Stimulated activated CD8-positive, alpha-beta memory T cell treated with anti-CD3 and anti-CD28 coated beads, Interleukin-2, amount 100 ng/mL, for 1 hour (primary cell): ENCODE measurements around the gene RCCD1.
"Not testable (repeated sequence)": the region's sequence is repeated elsewhere in the genome, so short reads cannot be mapped to it uniquely, and the experiment has no call there.

Source experiments
- DNase-seq, 2 donors: peaks; one replicate each; pipeline ENCODE4 v3.0.0-alpha.2; 2020; ENCODE audit warnings: low read depth in 2 of 2

RCCD1 gene

DNA sequence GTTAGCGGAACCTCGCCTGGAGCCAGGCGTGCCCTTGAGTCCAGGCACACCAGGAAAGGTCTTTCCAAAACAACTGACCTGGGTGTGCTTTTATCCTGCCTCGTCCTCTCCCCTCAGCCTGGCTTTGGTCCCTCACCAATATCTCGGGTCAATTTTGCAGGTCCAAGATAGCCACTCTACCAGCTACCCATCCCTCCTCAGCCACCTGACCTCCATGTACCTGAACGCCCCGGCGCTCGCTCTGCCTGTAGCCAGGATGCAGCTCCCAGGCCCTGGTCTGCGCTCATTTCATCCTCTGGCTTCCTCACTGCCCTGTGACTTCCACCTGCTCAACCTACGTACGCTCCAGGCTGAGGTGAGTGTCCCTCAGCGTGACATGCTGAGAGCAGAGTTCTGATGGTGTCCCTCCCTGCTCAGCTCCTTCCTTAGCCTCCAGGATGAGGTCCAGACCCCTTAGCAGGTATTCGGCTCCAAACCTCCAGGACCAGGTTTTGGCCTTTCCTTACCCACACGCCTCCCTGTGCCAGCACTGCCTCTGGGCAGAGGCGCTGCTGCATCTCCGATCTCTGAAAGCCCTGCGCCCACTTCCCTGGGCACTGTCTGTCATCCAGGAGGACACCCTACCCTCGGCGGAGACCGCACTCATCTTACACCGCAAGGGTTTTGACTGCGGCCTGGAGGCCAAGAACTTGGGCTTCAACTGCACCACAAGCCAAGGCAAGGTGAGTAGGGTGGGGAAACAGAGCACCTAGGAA, 36.5 kb upstream of the RCCD1 start:
- DNase-seq: no peak

DNA sequence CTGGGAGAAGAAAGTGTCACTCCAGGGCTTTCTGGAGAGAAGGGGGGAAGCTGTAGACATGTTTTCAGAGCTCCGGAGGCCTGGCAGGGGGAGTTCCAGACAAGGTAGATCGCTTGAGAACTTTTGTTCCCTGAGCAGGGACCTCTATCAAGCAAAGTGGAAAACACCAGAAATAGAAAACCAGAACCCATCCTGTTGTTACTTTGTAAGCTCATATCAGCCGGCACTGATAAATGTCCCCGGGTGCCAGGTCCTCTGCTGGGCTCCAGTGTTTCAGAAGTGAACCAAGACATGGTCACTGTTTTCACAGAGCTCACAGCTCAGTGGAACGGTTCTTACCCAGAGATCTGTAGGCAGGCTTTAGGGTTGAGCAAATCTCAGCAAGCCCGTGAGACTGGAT, 35.8 kb upstream of the RCCD1 start:
- no peak for DNase-seq

DNA sequence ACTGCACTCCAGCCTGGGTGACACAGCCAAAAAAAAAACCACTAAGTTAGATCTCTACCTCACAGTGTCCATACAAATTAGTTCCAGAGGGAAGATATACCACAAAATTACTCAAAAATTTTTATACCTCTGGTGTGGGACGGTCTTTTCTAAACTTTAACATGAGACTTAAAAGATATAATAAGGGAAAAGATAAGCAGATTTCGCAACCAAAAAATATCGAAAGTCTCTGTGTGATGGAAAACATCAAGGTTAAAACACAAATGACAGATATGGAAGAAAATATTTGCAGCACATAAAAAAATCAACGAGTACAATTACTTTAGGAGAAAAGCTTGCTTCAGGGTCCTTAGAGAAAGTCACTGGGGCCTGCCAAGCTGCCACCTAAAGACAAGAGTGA, 32.8 kb upstream of the RCCD1 start:
- DNase-seq: no peak

DNA sequence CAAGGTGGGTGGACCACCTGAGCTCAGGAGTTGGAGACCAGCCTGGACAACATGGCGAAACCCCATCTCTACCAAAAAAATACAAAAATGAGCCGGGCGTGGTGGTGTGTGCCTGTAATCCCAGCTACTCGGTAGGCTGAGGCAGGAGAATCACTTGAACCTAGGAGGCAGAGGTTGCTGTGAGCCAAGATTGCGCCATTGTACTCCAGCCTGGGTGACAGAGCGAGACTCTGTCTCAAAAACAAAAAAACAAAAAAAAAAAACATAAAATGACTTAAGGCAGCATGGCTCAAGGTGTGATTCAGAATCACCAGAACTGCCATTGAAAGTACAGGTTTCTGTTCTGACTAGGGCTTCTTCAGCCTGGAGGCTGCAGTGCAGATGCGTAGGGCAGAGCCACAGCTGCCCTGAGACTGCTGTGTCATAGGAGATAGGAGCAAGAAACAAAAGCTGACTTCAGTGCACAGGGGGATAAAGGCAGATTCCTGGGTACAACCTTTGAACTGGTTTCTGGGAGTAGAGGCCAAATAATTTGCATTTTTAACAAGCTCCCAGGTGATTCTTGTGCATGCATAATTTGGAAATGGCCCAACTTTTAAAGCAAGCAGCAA, 31.9 kb upstream of the RCCD1 start:
- DNase-seq: not testable (repeated sequence)

DNA sequence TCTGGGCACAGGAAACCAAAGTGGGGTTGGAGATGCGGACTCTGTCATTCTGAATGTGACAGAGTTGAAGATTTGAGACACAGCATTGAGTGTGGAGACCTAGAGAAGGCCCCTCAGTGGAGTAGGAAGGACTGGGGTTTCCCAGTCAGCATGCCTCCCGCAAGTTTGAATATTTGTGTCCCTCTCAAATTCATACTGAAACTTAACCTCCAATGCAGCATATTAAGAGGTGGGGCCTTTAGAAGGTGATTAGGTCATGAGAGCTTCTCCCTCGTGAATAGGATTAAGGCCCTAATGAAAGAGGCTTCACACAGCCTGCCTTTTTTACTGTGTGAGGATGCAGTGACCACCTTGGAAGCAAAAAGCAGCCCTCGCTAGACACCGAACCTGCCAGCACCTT, 30.3 kb upstream of the RCCD1 start:
- no peak for DNase-seq

DNA sequence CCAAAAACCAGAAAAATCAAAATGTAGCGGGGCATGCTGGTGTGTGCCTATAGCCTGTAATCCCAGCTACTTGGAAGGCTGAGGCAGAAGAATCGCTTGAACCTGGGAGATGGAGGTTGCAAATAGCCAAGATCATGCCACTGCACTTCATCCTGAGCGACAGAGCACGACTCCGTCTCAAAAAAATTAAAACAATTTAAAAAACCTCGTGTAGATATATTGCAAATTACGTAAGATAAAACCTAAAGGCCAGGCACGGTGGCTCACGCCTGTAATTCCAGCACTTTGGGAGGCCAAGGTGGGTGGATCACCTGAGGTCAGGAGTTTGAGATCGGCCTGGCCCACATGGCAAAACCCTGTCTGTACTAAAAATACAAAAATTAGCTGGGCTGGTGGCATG, 27.9 kb upstream of the RCCD1 start:
- DNase-seq: not testable (repeated sequence)

DNA sequence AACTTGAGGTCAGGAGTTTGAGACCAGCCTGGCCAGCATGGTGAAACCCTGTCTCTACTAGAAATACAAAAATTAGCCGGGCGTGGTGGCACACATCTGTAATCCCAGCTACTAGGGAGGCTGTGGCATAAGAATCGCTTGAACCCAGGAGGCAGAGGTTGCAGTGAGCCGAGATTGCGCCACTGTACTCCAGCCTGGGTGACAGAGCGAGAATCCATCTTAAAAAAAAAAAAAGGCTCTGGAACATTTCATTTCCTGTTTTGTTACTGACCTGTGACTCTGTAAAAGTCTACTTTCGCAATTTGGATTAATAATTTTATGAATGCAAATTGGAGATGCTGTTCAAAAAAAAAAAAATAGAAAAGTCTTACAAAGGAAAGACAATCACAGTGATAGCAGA, 26.6 kb upstream of the RCCD1 start:
- DNase-seq: not testable (repeated sequence)

DNA sequence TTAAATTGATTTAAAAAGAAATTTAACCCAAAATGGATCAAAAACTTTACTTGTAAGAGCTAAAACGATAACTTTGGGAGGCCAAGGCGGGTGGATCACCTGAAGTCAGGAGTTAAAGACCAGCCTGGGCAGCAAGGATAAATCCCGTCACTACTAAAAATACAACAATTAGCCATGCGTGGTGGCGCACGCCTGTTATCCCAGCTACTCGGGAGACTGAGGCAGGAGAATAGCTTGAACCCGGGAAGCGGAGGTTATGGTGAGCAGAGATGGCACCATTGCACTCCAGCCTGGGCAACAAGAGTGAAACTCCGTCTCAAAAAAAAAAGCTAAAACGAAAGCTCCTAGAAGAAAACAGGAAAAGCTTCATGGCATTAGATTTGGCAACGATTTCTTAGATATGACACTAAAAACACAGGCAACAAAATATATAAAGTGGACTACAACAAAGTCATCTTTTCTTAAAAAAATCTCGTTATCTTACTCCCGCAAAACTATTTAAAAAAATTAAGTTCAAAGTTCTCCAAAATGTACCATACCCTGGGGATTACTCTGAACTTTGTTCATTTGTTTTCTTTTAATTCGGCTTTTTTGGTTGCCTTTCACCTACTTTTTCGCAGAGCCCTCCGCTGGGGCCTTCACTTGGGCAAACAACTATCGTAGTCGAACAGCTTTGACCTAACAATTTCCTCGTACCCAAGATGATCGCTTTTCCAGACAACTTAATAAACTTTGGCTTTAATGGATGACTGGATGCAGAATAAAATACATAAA, 25.3 kb upstream of the RCCD1 start:
- DNase-seq: no peak

DNA sequence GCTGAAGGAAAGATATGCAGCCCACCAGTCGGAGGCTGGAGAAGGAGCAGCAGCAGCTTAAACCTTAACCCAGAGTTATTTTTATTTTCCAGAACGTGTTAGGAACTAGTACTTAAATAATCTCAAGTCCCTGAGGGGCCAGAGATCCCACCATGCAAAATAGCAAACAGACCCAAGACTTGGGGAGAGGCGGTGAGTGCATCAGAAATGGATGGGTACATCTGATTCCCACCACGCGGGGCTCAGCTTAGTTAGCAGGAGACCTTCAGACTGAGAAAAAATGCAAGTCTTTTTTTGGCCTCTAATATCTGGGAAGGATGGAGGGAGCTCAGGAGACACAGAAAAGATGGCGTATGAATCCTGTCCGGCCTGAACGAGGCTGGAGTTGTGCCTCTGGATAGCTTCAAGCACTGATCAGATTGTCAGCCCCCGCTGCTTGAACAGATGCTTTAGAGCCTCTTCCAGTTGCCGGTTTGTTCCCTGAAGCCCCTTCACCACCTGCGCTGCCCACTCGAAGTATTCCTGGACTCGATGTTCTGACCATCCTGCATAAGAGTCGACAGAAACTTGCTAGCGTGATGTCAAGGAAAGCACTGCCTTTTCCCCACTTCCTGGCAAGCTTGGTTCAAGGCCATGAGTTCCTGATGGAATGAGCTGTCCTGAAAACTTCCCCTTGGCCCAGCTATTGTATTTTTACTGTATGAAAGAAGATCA, 23.7 kb upstream of the RCCD1 start:
- DNase-seq: no peak

DNA sequence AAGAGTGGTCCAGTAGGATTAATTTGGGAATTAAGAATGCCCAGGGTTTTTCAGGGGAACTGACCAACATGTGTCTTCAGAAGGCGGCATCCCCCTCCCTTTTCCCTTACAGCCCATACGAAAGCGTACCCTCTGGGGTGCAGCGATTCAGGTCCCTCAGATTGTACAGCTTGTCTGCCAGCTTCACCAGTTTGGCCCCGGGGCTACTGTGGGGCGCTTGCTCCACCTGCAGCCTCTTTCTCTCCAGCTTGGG, 23.2 kb upstream of the RCCD1 start:
- no peak for DNase-seq

DNA sequence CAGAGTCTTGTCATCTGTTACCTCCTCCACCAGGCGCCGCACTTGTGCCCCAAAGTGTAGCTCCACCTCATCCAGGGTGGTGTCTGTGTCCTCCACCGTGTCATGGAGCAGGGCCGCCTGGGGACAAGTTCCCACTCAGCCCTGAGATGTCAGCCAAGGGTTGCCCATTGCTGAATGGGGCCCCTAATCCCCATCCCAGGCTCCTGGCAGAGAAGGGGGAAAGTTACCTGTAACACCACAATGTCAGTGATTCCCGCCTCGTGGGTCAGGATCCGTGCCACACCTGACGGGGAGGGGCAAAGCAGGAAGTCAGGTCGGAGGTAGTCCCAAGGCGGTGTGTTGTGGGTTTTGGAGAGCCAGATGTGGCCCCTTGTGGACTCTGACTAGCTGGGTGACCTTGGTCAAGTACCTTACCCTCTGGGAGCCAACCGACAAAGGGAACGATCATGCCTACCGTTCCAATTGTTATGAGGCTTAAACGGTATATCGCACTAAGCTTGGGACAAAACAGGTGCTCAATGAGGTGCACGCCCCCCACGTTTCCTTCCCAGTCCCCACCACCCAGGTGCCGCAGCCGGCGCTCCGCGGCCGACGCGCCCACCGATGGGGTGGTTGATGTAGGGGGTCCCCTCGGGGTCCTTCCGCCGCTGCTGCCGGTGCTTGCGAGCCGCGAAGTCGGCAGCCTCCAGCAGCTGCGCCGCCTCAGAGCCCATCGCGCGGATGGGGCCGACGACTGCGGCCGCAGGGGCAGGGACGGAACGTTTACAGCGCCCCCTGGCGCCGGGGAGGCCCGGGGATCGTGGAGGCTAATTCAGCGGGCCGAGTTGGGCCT, 22.6 kb upstream of the RCCD1 start, which contains the start of gene HDDC3:
Gene HDDC3, minus strand, starts transcription at position 722 of the 832 bp plus-strand sequence. Its CDS starts 9 bp downstream, at position 713.
- peak; percentile 82 for DNase-seq

DNA sequence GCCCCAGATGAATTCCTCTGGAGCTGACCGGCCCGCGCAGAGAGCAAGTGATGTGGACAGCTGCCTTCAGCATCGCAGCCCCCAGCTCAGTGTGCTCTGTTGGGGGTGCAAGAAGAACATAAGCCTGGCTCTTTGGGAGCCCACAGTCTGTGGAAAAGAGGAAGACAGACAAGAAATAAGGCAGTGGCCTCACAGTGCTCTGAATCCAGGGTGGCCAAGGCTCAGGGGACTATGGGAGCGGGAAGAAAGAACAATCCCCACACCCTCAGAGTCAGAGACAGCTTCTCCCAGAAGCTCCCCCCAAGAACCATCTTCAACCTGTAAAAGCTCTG, 22.1 kb upstream of the RCCD1 start:
- DNase-seq: no peak

DNA sequence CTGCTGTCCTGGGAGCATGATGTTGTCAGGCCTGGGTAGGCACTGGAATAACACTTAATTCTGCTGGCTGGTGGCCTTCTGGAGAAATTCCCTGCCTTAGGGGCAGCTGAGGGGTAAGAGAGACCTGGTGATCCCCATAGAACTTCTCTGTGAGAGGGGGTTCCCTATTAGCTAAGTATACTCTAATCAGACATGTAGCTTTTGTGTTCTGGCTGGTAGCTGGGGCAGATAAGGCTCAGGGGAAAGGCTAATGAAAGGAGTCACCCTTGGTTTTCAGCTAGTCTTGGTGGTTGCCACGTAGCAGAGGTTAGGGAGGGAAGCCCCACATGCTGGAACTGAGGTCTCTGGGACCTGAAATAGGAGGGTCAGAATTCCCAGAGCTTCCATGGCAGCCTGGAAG, 21.4 kb upstream of the RCCD1 start:
- DNase-seq: no peak

DNA sequence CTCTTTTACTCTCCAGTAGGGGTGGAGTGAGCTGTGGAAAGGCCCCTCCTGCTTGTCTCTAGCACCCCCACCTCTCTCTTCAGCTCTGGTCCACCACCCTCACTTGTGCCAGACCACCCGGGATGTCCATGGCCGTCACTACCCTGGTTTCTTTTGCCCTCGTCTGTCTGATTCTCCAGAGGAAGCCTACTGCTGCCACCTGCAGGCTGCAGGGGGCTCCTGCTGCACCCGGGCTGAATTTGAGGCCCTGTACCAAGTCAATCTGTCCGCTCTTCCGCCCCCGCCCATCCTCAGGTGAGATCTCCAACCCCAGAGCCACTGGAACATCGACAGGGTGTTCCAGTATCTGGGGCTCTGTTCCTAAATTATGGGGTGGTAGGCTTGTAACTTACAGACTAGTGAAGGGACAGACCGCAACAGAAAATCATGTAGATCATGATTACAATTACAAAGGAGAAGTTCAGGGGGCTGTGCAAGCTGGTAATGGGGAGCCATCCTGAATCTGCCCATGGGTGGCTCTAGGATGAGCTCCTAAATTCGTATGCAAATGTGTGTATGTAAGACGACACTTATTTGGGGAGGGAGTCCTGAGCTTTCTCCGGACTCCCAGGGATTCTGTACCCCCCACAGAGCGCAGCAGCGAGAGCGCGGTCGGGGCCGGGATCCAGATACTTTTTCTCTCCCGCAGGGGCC, 20.3 kb upstream of the RCCD1 start:
- peak; percentile 64 to 71 for DNase-seq

DNA sequence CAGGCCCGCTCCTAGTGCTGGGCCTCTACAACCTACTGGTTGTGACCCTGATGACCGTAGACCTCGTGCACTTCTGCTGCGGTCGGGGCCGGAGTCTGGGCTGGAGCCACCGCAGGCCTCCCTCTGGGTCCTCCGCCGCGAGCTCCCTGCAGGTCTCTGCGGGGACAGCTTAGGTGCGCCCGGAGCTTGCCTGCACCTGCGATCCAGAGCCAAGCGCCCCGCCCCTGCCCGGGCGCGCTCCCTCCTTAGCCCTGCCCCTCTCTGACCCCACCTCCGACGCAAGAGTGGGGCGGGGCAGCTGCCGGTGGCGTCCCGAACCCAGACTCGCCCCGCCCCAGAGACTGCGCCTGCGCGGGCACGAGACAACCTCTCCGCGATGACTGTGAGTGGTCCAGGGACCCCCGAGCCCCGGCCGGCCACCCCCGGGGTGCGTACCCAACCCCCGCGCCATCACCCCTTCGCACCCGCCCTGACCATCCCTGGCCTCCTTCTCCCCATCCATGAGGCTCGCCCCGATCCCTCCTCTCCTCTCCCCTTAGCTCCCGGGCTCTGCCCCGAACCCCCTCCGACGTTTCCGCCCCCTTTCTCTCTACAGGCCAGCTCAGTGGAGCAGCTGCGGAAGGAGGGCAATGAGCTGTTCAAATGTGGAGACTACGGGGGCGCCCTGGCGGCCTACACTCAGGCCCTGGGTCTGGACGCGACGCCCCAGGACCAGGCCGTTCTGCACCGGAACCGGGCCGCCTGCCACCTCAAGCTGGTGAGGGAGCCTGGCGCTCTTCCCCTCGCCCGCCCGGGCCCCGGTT, 19.5 kb upstream of the RCCD1 start, which contains the start of gene UNC45A:
Gene UNC45A, plus strand, starts transcription at position 337 of the 803 bp plus-strand sequence. Its CDS starts 40 bp downstream, at position 377.
- DNase-seq: peak; percentile 91 to 94

DNA sequence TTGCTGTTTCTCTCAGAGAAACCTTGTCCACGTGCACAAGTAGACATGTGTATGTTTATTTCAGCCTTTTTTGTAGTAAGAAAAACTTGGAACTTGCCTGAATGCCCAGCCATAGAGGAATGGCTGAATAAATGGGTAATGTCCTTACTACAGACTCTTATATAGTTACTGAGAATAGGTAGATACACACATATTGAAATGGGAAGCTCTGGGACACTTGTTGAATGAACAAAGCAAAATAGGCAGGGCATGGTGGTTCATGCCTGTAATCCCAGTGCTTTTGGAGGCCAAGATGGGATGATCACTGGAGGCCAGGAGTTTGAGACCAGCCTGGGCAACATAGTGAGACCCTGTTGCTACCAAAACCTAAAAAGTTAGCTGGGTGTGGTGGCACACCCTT, 17.9 kb upstream of the RCCD1 start:
- no peak for DNase-seq

DNA sequence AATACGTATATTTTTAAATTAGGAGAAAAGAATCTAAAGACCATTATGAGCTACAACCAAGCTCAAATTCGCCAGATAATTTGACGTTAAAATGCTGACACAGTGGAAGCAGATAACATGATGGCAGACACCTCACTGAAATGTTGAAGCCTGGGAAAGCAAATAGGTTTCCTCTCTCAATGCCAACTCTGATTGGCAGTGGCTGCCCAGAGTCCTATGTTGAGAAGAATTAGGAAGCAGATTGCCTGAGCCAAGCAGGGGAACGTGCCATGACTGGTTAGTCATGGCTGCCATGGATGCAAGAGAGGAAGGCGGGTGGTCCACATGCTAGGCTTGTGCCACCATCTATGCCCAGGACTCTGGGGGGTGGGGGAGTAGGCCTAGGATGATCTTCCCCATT, 16.4 kb upstream of the RCCD1 start:
- DNase-seq: no peak

DNA sequence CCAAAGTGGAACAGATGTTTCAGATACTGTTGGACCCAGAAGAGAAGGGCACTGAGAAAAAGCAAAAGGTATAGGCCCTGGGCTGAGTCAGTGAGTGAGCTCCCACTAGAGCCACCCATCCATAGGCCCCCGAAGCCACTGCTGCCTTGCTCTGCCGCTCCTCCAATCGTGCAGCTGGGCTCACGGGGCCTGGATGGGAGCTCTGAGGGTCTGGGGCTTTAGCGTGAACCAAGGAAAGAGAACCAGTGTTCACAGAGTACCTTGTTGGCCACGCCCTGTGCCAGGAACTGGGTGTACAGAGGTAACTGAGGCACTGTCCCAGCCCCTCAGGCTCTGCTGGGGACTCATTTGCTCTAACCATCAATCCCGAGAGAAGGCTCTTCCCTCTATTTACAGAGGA, 14.9 kb upstream of the RCCD1 start:
- no peak for DNase-seq

DNA sequence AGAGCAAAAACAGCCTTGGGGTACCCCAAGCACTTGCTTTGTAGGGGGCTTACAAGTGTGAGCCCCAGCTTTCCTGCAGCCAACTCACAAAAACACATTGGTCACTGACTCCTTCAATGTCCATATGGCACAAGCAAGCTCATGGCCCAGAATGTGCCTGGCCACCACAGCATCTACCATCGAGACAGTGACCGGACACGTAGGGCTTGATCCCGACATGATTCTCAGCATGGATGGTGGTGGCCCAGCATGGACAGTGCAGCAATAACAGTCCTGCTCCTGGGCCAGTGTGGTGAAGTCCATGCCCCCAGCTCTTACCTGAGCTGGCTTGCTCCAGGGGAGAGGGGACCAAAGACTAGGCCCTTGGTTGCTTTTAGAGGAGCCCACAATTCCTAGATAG, 13.6 kb upstream of the RCCD1 start:
- no peak for DNase-seq
